Measurements from ENCODE around the gene COP1.
A peak's percentile ranks its signal among the peaks of the same experiment; 100 is the strongest.
"Not testable (repeated sequence)": the region's sequence is repeated elsewhere in the genome, so short reads cannot be mapped to it uniquely, and the experiment has no call there.

COP1 gene

GRCh38 chr1:176098560-176098959 is 108.5 kb downstream of the COP1 start:
- Histone ChIP-seq H4K8ac (ENCODE audit: low read depth, low read length) (no peak overlapping the region), H3K9ac (ENCODE audit: low read length) (no peak overlapping the region), H3K79me2 (ENCODE audit: control insufficient read depth, insufficient read depth, low read length) (no peaks in the 10 kb centered on the region), H3K18ac (ENCODE audit: low read length) (no peak overlapping the region), H3K23ac (ENCODE audit: low read length) (no peak overlapping the region), H2AK5ac (ENCODE audit: low read length) (no peak overlapping the region), H3K4me3 (ENCODE audit: low read length) (no peak overlapping the region), H3K27ac (ENCODE audit: low read depth, low read length) (no peak overlapping the region), H3K27me3 (ENCODE audit: insufficient read depth, low read length, poor library complexity) (no peaks in the 10 kb centered on the region), H2BK120ac (ENCODE audit: low read depth, low read length) (no peak overlapping the region), H3K36me3 (ENCODE audit: control insufficient read depth, insufficient read depth, low read length) (peaks cover 2% of the 10 kb centered on the region), H2BK15ac (replicated peaks; ENCODE audit: low read depth) (no peak overlapping the region), H2BK5ac (ENCODE audit: low read length) (no peak overlapping the region), H4K5ac (ENCODE audit: low read length) (no peak overlapping the region), H3K79me1 (ENCODE audit: low read length) (no peaks in the 10 kb centered on the region), H3K4ac (ENCODE audit: low read depth, low read length) (no peak overlapping the region), H3K56ac (ENCODE audit: low read length) (no peak overlapping the region), H3K4me2 (ENCODE audit: low read length) (no peak overlapping the region), H3K4me1 (ENCODE audit: control insufficient read depth, low read depth, low read length) (peaks cover 2% of the 10 kb centered on the region)
- DNase-seq: no peak
- WGBS (ENCODE audit: extremely low coverage, insufficient coverage, low lambda C conversion rate): no CpG with 5 or more reads among the region's 2 CpGs

- Histone ChIP-seq H3K79me2 (ENCODE audit: control insufficient read depth, insufficient read depth, low read length) (no peaks in the 10 kb centered on the region), H2AK5ac (ENCODE audit: low read length) (no peak overlapping the region), H3K36me3 (ENCODE audit: control insufficient read depth, insufficient read depth, low read length) (peaks cover 2% of the 10 kb centered on the region)
These were observed 111.1 kb downstream of the COP1 start for GRCh38 chr1:176096015-176096414.

GRCh38 chr1:176090766-176091165 is 116.3 kb downstream of the COP1 start:
- Histone ChIP-seq H3K9ac (ENCODE audit: low read length) (no peak overlapping the region), H3K27ac (ENCODE audit: low read depth, low read length) (no peak overlapping the region), H3K4me2 (ENCODE audit: low read length) (no peak overlapping the region), H3K4me3 (ENCODE audit: low read length) (no peak overlapping the region), H3K4me1 (ENCODE audit: control insufficient read depth, low read depth, low read length) (no peaks in the 10 kb centered on the region), H4K5ac (ENCODE audit: low read length) (no peak overlapping the region), H2BK120ac (ENCODE audit: low read depth, low read length) (no peak overlapping the region), H3K23ac (ENCODE audit: low read length) (no peak overlapping the region), H3K36me3 (ENCODE audit: control insufficient read depth, insufficient read depth, low read length) (no peaks in the 10 kb centered on the region), H3K4ac (ENCODE audit: low read depth, low read length) (no peak overlapping the region), H3K18ac (ENCODE audit: low read length) (no peak overlapping the region), H2BK5ac (ENCODE audit: low read length) (no peak overlapping the region), H4K8ac (ENCODE audit: low read depth, low read length) (no peak overlapping the region), H3K79me2 (ENCODE audit: control insufficient read depth, insufficient read depth, low read length) (no peaks in the 10 kb centered on the region), H3K56ac (ENCODE audit: low read length) (no peak overlapping the region), H2AK5ac (ENCODE audit: low read length) (no peak overlapping the region), H2BK15ac (replicated peaks; ENCODE audit: low read depth) (no peak overlapping the region), H3K27me3 (ENCODE audit: insufficient read depth, low read length, poor library complexity) (no peaks in the 10 kb centered on the region), H3K79me1 (ENCODE audit: low read length) (no peaks in the 10 kb centered on the region)
- WGBS (ENCODE audit: extremely low coverage, insufficient coverage, low lambda C conversion rate): no CpG with 5 or more reads among the region's 1 CpG
- no peak for DNase-seq

More at GRCh38 chr1:176096015-176096414, 111.1 kb downstream of the COP1 start:
- no peak overlapping the region for H2BK15ac ChIP-seq (replicated peaks; ENCODE audit: low read depth)
- no peaks in the 10 kb centered on the region for H3K79me1 ChIP-seq (ENCODE audit: low read length)
- H3K56ac ChIP-seq (ENCODE audit: low read length): no peak overlapping the region
- no peak overlapping the region for H4K8ac ChIP-seq (ENCODE audit: low read depth, low read length)
- H3K9ac ChIP-seq (ENCODE audit: low read length): no peak overlapping the region
- H3K4me1 ChIP-seq (ENCODE audit: control insufficient read depth, low read depth, low read length): no peaks in the 10 kb centered on the region
- WGBS (ENCODE audit: extremely low coverage, insufficient coverage, low lambda C conversion rate): no CpG with 5 or more reads among the region's 3 CpGs
- no peaks in the 10 kb centered on the region for H3K27me3 ChIP-seq (ENCODE audit: insufficient read depth, low read length, poor library complexity)
- DNase-seq: no peak
- no peak overlapping the region for H4K5ac ChIP-seq (ENCODE audit: low read length)
- H2BK120ac ChIP-seq (ENCODE audit: low read depth, low read length): no peak overlapping the region
- no peak overlapping the region for H3K18ac ChIP-seq (ENCODE audit: low read length)
- no peak overlapping the region for H2BK5ac ChIP-seq (ENCODE audit: low read length)
- H3K4me3 ChIP-seq (ENCODE audit: low read length): no peak overlapping the region
- H3K27ac ChIP-seq (ENCODE audit: low read depth, low read length): no peak overlapping the region
- H3K4ac ChIP-seq (ENCODE audit: low read depth, low read length): no peak overlapping the region
- H3K4me2 ChIP-seq (ENCODE audit: low read length): no peak overlapping the region
- no peak overlapping the region for H3K23ac ChIP-seq (ENCODE audit: low read length)

- no CpG with 5 or more reads among the region's 3 CpGs for WGBS (ENCODE audit: extremely low coverage, insufficient coverage, low lambda C conversion rate)
- H3K79me2 ChIP-seq (ENCODE audit: control insufficient read depth, insufficient read depth, low read length); H3K4me2 ChIP-seq (ENCODE audit: low read length); H4K5ac ChIP-seq (ENCODE audit: low read length); H4K8ac ChIP-seq (ENCODE audit: low read depth, low read length); H3K23ac ChIP-seq (ENCODE audit: low read length); H3K27ac ChIP-seq (ENCODE audit: low read depth, low read length); H2BK15ac ChIP-seq (replicated peaks; ENCODE audit: low read depth); H3K36me3 ChIP-seq (ENCODE audit: control insufficient read depth, insufficient read depth, low read length); H3K18ac ChIP-seq (ENCODE audit: low read length); H3K27me3 ChIP-seq (ENCODE audit: insufficient read depth, low read length, poor library complexity); H2BK120ac ChIP-seq (ENCODE audit: low read depth, low read length); H3K56ac ChIP-seq (ENCODE audit: low read length); H3K4me3 ChIP-seq (ENCODE audit: low read length); H2AK5ac ChIP-seq (ENCODE audit: low read length); H3K4ac ChIP-seq (ENCODE audit: low read depth, low read length); H3K4me1 ChIP-seq (ENCODE audit: control insufficient read depth, low read depth, low read length); H3K9ac ChIP-seq (ENCODE audit: low read length); DNase-seq; H2BK5ac ChIP-seq (ENCODE audit: low read length); H3K79me1 ChIP-seq (ENCODE audit: low read length): not testable (repeated sequence)
These were observed 119.3 kb downstream of the COP1 start for GRCh38 chr1:176087746-176088145.

GRCh38 chr1:176073524-176074157 is 133.4 kb downstream of the COP1 start:
- no peak overlapping the region for H3K27ac ChIP-seq (ENCODE audit: low read depth, low read length)
- H3K4me3 ChIP-seq (ENCODE audit: low read length): no peak overlapping the region
- H2BK5ac ChIP-seq (ENCODE audit: low read length): no peak overlapping the region
- H4K5ac ChIP-seq (ENCODE audit: low read length): no peak overlapping the region
- H3K4ac ChIP-seq (ENCODE audit: low read depth, low read length): no peak overlapping the region
- no peaks in the 10 kb centered on the region for H3K79me1 ChIP-seq (ENCODE audit: low read length)
- no peak overlapping the region for H3K9ac ChIP-seq (ENCODE audit: low read length)
- H2BK120ac ChIP-seq (ENCODE audit: low read depth, low read length): no peak overlapping the region
- no peak overlapping the region for H2BK15ac ChIP-seq (replicated peaks; ENCODE audit: low read depth)
- WGBS (ENCODE audit: extremely low coverage, insufficient coverage, low lambda C conversion rate): no CpG with 5 or more reads among the region's 5 CpGs
- H3K4me2 ChIP-seq (ENCODE audit: low read length): no peak overlapping the region
- H3K56ac ChIP-seq (ENCODE audit: low read length): no peak overlapping the region
- no peak overlapping the region for H4K8ac ChIP-seq (ENCODE audit: low read depth, low read length)
- no peaks in the 10 kb centered on the region for H3K79me2 ChIP-seq (ENCODE audit: control insufficient read depth, insufficient read depth, low read length)
- H3K23ac ChIP-seq (ENCODE audit: low read length): no peak overlapping the region
- no peak overlapping the region for H3K18ac ChIP-seq (ENCODE audit: low read length)
- no peaks in the 10 kb centered on the region for H3K27me3 ChIP-seq (ENCODE audit: insufficient read depth, low read length, poor library complexity)
- H3K36me3 ChIP-seq (ENCODE audit: control insufficient read depth, insufficient read depth, low read length): no peaks in the 10 kb centered on the region
- no peak overlapping the region for H2AK5ac ChIP-seq (ENCODE audit: low read length)
- DNase-seq: peak; percentile 83
- H3K4me1 ChIP-seq (ENCODE audit: control insufficient read depth, low read depth, low read length): no peaks in the 10 kb centered on the region

- H3K79me2 ChIP-seq (ENCODE audit: control insufficient read depth, insufficient read depth, low read length): no peaks in the 10 kb centered on the region
- no peak for DNase-seq
- no peak overlapping the region for H3K18ac ChIP-seq (ENCODE audit: low read length)
- no peak overlapping the region for H2BK120ac ChIP-seq (ENCODE audit: low read depth, low read length)
- H2BK15ac ChIP-seq (replicated peaks; ENCODE audit: low read depth): no peak overlapping the region
- no peak overlapping the region for H3K56ac ChIP-seq (ENCODE audit: low read length)
- no peak overlapping the region for H4K8ac ChIP-seq (ENCODE audit: low read depth, low read length)
- WGBS (ENCODE audit: extremely low coverage, insufficient coverage, low lambda C conversion rate): no CpG with 5 or more reads among the region's 5 CpGs
- no peak overlapping the region for H3K4me2 ChIP-seq (ENCODE audit: low read length)
- no peaks in the 10 kb centered on the region for H3K4me1 ChIP-seq (ENCODE audit: control insufficient read depth, low read depth, low read length)
- H3K23ac ChIP-seq (ENCODE audit: low read length): no peak overlapping the region
- H2BK5ac ChIP-seq (ENCODE audit: low read length): no peak overlapping the region
- no peak overlapping the region for H4K5ac ChIP-seq (ENCODE audit: low read length)
- no peak overlapping the region for H3K9ac ChIP-seq (ENCODE audit: low read length)
- H3K4ac ChIP-seq (ENCODE audit: low read depth, low read length): no peak overlapping the region
- no peak overlapping the region for H3K4me3 ChIP-seq (ENCODE audit: low read length)
- no peaks in the 10 kb centered on the region for H3K79me1 ChIP-seq (ENCODE audit: low read length)
- no peak overlapping the region for H2AK5ac ChIP-seq (ENCODE audit: low read length)
- H3K27ac ChIP-seq (ENCODE audit: low read depth, low read length): no peak overlapping the region
- H3K27me3 ChIP-seq (ENCODE audit: insufficient read depth, low read length, poor library complexity): no peaks in the 10 kb centered on the region
- H3K36me3 ChIP-seq (ENCODE audit: control insufficient read depth, insufficient read depth, low read length): no peaks in the 10 kb centered on the region
These were observed 138.2 kb downstream of the COP1 start for GRCh38 chr1:176068901-176069300.
